H1 (cell line): ENCODE data around the gene EPHA6. TPM values are rescaled to one million over a fixed set of nuclear protein-coding genes. Genes with fewer than 3 reads are reported as not detected.

Source experiments
- CTCF ChIA-PET: fragments of 300-600 bp; sonication (Branson Sonifier 250); formaldehyde crosslinking; loops from one replicate; lab custom pipeline; 2021; ENCODE audit not compliant: partially characterized antibody; lab: Charles Lee
- POLR2A ChIA-PET: fragments of 300-600 bp; sonication (Branson Sonifier 250); formaldehyde crosslinking; loops from one replicate; lab custom pipeline; 2021; ENCODE audit warnings: inconsistent platforms; ENCODE audit not compliant: partially characterized antibody; lab: Charles Lee
- DNase-seq, 2 experiments: peaks; one replicate each; pipeline versions ENCODE4 v3.0.0 to v3.0.0-alpha.2; 2010 to 2022; ENCODE audit warnings: low spot score in 2 of 2, low read depth in 1 of 2, mixed read lengths in 1 of 2
- FAIRE-seq: peaks from 2 replicates; lab custom pipeline; 2011; peaks lifted over from hg19 to GRCh38; lab: Jason Lieb, UNC
- H2AFZ ChIP-seq: 2 replicates; pipeline ENCODE4 v1.8.1; 2012; ENCODE audit warnings: low read length, inconsistent platforms
- H2AK5ac ChIP-seq: 2 replicates; pipeline ENCODE4 v1.6.1; 2013; ENCODE audit warnings: low read depth, low read length
- H2BK120ac ChIP-seq: replicated peaks from 2 replicates; pipeline ENCODE3; 2013; ENCODE audit warnings: low read depth, low read length, inconsistent platforms
- H2BK12ac ChIP-seq: 2 replicates; pipeline ENCODE4 v1.6.1; 2013; ENCODE audit warnings: low read depth, low read length
- H2BK15ac ChIP-seq: 2 replicates; pipeline ENCODE4 v1.6.1; 2013; ENCODE audit warnings: low read length
- H2BK20ac ChIP-seq: 2 replicates; pipeline ENCODE4 v1.6.1; 2013; ENCODE audit warnings: low read length
- H2BK5ac ChIP-seq: 2 replicates; pipeline ENCODE4 v1.6.1; 2013; ENCODE audit warnings: low read depth, low read length
- H3K14ac ChIP-seq: 2 replicates; pipeline ENCODE4 v1.6.1; 2013; ENCODE audit warnings: inconsistent platforms; ENCODE audit not compliant: insufficient read length
- H3K18ac ChIP-seq: 2 replicates; pipeline ENCODE4 v1.6.1; 2013; ENCODE audit warnings: low read length; ENCODE audit errors: extremely low read depth
- H3K23ac ChIP-seq: 2 replicates; pipeline ENCODE4 v1.6.1; 2013; ENCODE audit warnings: inconsistent platforms; ENCODE audit not compliant: insufficient read length
- H3K23me2 ChIP-seq: 2 replicates; pipeline ENCODE4 v1.6.1; 2013; ENCODE audit warnings: low read depth, low read length
- H3K27ac ChIP-seq: 2 replicates; pipeline ENCODE4 v1.6.1; 2011; ENCODE audit warnings: low read depth, low read length, inconsistent platforms
- H3K27me3 ChIP-seq, 4 experiments: replicated peaks in 1 of 4; 1 replicate in 1 of 4; 2 replicates in 3 of 4; pipeline versions ENCODE4 v1.6.1 to v1.8.1; 2011 to 2013; ENCODE audit warnings: low read length in 3 of 4, mild to moderate bottlenecking in 3 of 4, inconsistent platforms in 2 of 4, mixed read lengths in 2 of 4, moderate library complexity in 1 of 4; ENCODE audit not compliant: control insufficient read depth in 3 of 4, insufficient read depth in 3 of 4; ENCODE audit errors: extremely low read depth in 1 of 4
- H3K36me3 ChIP-seq, 4 experiments: 2 replicates each; pipeline versions ENCODE4 v1.6.1 to v1.8.1; 2011 to 2013; ENCODE audit warnings: mild to moderate bottlenecking in 4 of 4, low read length in 3 of 4, moderate library complexity in 2 of 4, control low read depth in 1 of 4, inconsistent platforms in 1 of 4; ENCODE audit not compliant: insufficient read depth in 4 of 4, control insufficient read depth in 2 of 4
- H3K4ac ChIP-seq: replicated peaks from 2 replicates; pipeline ENCODE3; 2013; ENCODE audit warnings: low read length, low read depth, mixed read lengths, inconsistent platforms; ENCODE audit not compliant: insufficient read length
- H3K4me1 ChIP-seq, 4 experiments: replicated peaks in 1 of 4; 1 replicate in 1 of 4; 2 replicates in 3 of 4; pipeline versions ENCODE4 v1.6.1 to v1.8.1; 2011 to 2013; ENCODE audit warnings: low read length in 3 of 4, inconsistent platforms in 2 of 4, mixed read lengths in 1 of 4; ENCODE audit not compliant: insufficient read depth in 4 of 4, control insufficient read depth in 3 of 4
- H3K4me2 ChIP-seq, 2 experiments: 2 replicates each; pipeline versions ENCODE4 v1.6.1 to v1.8.1; 2011 to 2013; ENCODE audit warnings: low read depth in 2 of 2, low read length in 2 of 2, control low read depth in 1 of 2, inconsistent platforms in 1 of 2, mild to moderate bottlenecking in 1 of 2; ENCODE audit not compliant: insufficient read depth in 1 of 2
- H3K4me3 ChIP-seq, 4 experiments: fragments of 200-600, 300-600 bp in 1 of 4; sonication (generic), shearing (Covaris generic), sonication (Bioruptor Twin) in 1 of 4; 2 replicates each; pipeline versions ENCODE4 v1.5.1 to v1.8.1; 2011 to 2016; ENCODE audit warnings: low read length in 4 of 4, low read depth in 3 of 4, control low read depth in 2 of 4, inconsistent platforms in 2 of 4, mild to moderate bottlenecking in 2 of 4, mixed read lengths in 1 of 4, moderate library complexity in 1 of 4; ENCODE audit not compliant: insufficient read depth in 2 of 4; ENCODE audit errors: extremely low read depth in 1 of 4
- H3K56ac ChIP-seq: replicated peaks from 2 replicates; pipeline ENCODE3; 2013; ENCODE audit warnings: low read depth, mild to moderate bottlenecking, mixed read lengths, low read length, inconsistent platforms; ENCODE audit not compliant: insufficient read length
- H3K79me1 ChIP-seq: 2 replicates; pipeline ENCODE4 v1.6.1; 2013; ENCODE audit warnings: low read depth, low read length, control low read depth
- H3K79me2 ChIP-seq, 2 experiments: 2 replicates each; pipeline versions ENCODE4 v1.6.1 to v1.8.1; 2012 to 2013; ENCODE audit warnings: low read length in 2 of 2, mild to moderate bottlenecking in 2 of 2, inconsistent platforms in 1 of 2; ENCODE audit not compliant: insufficient read depth in 2 of 2, control insufficient read depth in 1 of 2
- H3K9ac ChIP-seq, 4 experiments: replicated peaks in 1 of 4; 1 replicate in 1 of 4; 2 replicates in 3 of 4; pipeline versions ENCODE4 v1.6.1 to v1.8.1; 2011 to 2013; ENCODE audit warnings: low read depth in 3 of 4, low read length in 3 of 4, control low read depth in 2 of 4, mild to moderate bottlenecking in 2 of 4, moderate library complexity in 2 of 4, inconsistent platforms in 1 of 4; ENCODE audit errors: extremely low read depth in 1 of 4
- H3K9me3 ChIP-seq, 2 experiments: 2 replicates each; pipeline versions ENCODE4 v1.6.1 to v1.8.1; 2012 to 2013; ENCODE audit warnings: mild to moderate bottlenecking in 2 of 2, moderate library complexity in 2 of 2, control low read depth in 1 of 2, inconsistent platforms in 1 of 2, low read depth in 1 of 2, low read length in 1 of 2, mixed read lengths in 1 of 2; ENCODE audit not compliant: insufficient read depth in 2 of 2
- H4K20me1 ChIP-seq, 2 experiments: replicated peaks in 1 of 2; 2 replicates each; pipeline versions ENCODE3 to v1.8.1; 2011 to 2013; ENCODE audit warnings: inconsistent platforms in 2 of 2, low read length in 2 of 2, mild to moderate bottlenecking in 1 of 2; ENCODE audit not compliant: insufficient read depth in 2 of 2, control insufficient read depth in 1 of 2
- H4K5ac ChIP-seq: 2 replicates; pipeline ENCODE4 v1.6.1; 2013; ENCODE audit warnings: low read length, low read depth, mixed read lengths, inconsistent platforms; ENCODE audit not compliant: insufficient read length
- H4K8ac ChIP-seq: 2 replicates; pipeline ENCODE4 v1.8.0; 2013; ENCODE audit warnings: mild to moderate bottlenecking, moderate library complexity, low read length, inconsistent platforms; ENCODE audit not compliant: insufficient read depth; ENCODE audit errors: extremely low read depth
- H4K91ac ChIP-seq: replicated peaks from 2 replicates; pipeline ENCODE3; 2013; ENCODE audit warnings: low read length, mixed read lengths, inconsistent platforms; ENCODE audit not compliant: insufficient read length
- BRCA1 ChIP-seq: IDR thresholded peaks from 2 replicates; pipeline ENCODE4 v1.6.1; 2012; ENCODE audit warnings: low read depth, low read length, improper control_type of control experiment
- CEBPB ChIP-seq: IDR thresholded peaks from 2 replicates; pipeline ENCODE4 v1.6.1; 2012; ENCODE audit warnings: low read depth, low read length
- CHD2 ChIP-seq: IDR thresholded peaks from 2 replicates; pipeline ENCODE4 v1.6.1; 2012; ENCODE audit warnings: low read length, improper control_type of control experiment
- CTBP2 ChIP-seq: IDR thresholded peaks from 2 replicates; pipeline ENCODE4 v1.7.0; 2011; ENCODE audit warnings: borderline replicate concordance, mild to moderate bottlenecking, moderate library complexity, mixed read lengths, low read length; ENCODE audit not compliant: insufficient read depth, insufficient read length
- EZH2 ChIP-seq: fragments of 200-600 bp; sonication (generic); IDR thresholded peaks from 2 replicates; pipeline ENCODE4 v1.7.1; 2012; ENCODE audit warnings: low read depth, mild to moderate bottlenecking, moderate library complexity, low read length, inconsistent platforms; ENCODE audit not compliant: severe bottlenecking
- HDAC2 ChIP-seq, 2 experiments: fragments of 300-600 bp in 1 of 2; sonication (generic) in 1 of 2; IDR thresholded peaks; 2 replicates each; pipeline ENCODE4 v1.6.1; 2011 to 2012; ENCODE audit warnings: low read depth in 2 of 2, low read length in 2 of 2, mild to moderate bottlenecking in 2 of 2, moderate library complexity in 2 of 2, borderline replicate concordance in 1 of 2, inconsistent platforms in 1 of 2
- HDAC6 ChIP-seq: IDR thresholded peaks from one replicate; pipeline ENCODE4 v1.7.1; 2012; ENCODE audit warnings: low read depth, mild to moderate bottlenecking, inconsistent platforms, low read length, moderate library complexity
- POLR2A ChIP-seq, 2 experiments: IDR thresholded peaks; 1 replicate in 1 of 2; 2 replicates in 1 of 2; pipeline ENCODE4 v1.6.1; 2011; ENCODE audit warnings: low read depth in 2 of 2, low read length in 2 of 2, mild to moderate bottlenecking in 2 of 2; ENCODE audit errors: control extremely low read depth in 1 of 2
- TAF7 ChIP-seq: optimal IDR thresholded peaks from 2 replicates; pipeline ENCODE3; 2011; ENCODE audit warnings: low read depth, mild to moderate bottlenecking, inconsistent platforms, low read length, moderate library complexity, borderline replicate concordance
- WGBS, 2 experiments: shearing (Covaris generic) in 1 of 2; methylation state at CpG; one replicate each; pipeline versions ENCODE4 v1.1.6 to v1.1.7; 2013 to 2015; ENCODE audit warnings: low lambda C conversion rate in 2 of 2, mixed read lengths in 2 of 2, inconsistent platforms in 1 of 2, low coverage in 1 of 2, missing lambda C conversion rate in 1 of 2; ENCODE audit not compliant: insufficient replicate concordance in 2 of 2, insufficient coverage in 1 of 2, insufficient read length in 1 of 2; ENCODE audit errors: extremely low coverage in 1 of 2, missing lambda C conversion rate in 1 of 2; 5-methylcytosine and 5-hydroxymethylcytosine counted together
- polyA plus RNA-seq, 7 experiments: library from polyadenylated mRNA; depleted of rRNA in 3 of 7; stranded (reverse) in 5 of 7; unstranded in 2 of 7; fragments of >200 nt in 5 of 7; fragments of 200-250 nt in 2 of 7; gene quantifications; 1 replicate in 5 of 7; 2 replicates in 1 of 7; 4 replicates in 1 of 7; pipeline versions ENCODE4 v1.2.1 to v1.2.3, GENCODE V29; 2011 to 2013; ENCODE audit warnings: missing spikeins in 2 of 7, mixed read lengths in 2 of 7
- total RNA-seq: library from RNA; stranded (reverse); fragmentation: NEBNext Ultra II Directional; extraction: Animal tissue kit (Norgen Biotek cat#: 25700); gene quantifications from 2 replicates; pipeline ENCODE4 v1.2.1, GENCODE V29; 2021
- TF ChIP-seq, protein P1 (sequence below), 3 experiments: IDR thresholded peaks; 1 replicate in 2 of 3; 2 replicates in 1 of 3; pipeline versions ENCODE4 v1.5.1 to v1.6.1; 2011; ENCODE audit warnings: low read length in 3 of 3, mild to moderate bottlenecking in 3 of 3, inconsistent platforms in 2 of 3, low read depth in 1 of 3, moderate library complexity in 1 of 3; ENCODE audit not compliant: insufficient read depth in 1 of 3; ENCODE audit errors: control extremely low read depth in 1 of 3

EPHA6 gene
- total and polyA plus RNA-seq, 2 of the 8 experiments (the other 6 are each of a cell fraction or from before 2014, with no cell fraction given) = 0.83 to 3.2 TPM

DNA sequence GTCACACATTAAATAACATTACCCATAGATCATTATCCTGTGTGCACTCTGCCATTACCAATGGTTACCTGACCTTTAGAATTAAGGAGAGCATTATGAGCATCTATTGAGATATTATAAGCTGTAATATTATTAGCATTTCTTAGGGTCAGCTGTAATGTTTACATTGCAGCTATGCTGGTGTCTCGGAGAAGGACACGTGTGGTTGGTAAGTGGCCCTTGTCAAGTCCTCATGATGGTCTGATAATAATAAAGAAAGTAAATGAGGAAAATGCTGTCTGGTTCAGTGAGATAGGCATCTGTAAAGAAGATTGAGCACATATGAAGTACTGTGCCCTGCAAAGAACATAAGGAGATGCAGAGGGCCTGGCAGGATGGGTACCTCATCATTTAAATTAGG lies 878.4 kb downstream of the EPHA6 start:
- no peak overlapping the region for H3K18ac ChIP-seq
- H3K27me3 ChIP-seq = no peaks in the 10 kb centered on the region
- H3K14ac ChIP-seq = no peak overlapping the region
- no peak overlapping the region for H2AK5ac ChIP-seq
- H2AFZ ChIP-seq = no peak overlapping the region
- H2BK5ac ChIP-seq = no peak overlapping the region
- no peak overlapping the region for H2BK15ac ChIP-seq
- H2BK12ac ChIP-seq = no peak overlapping the region
- no peak overlapping the region for H3K4me3 ChIP-seq
- no peaks in the 10 kb centered on the region for H4K20me1 ChIP-seq
- H3K79me2 ChIP-seq = no peaks in the 10 kb centered on the region
- H3K4me2 ChIP-seq = no peak overlapping the region
- ChIA-PET POLR2A (no interaction called here), CTCF (no interaction called here)
- no peak overlapping the region for H3K27ac ChIP-seq
- no peak overlapping the region for H2BK120ac ChIP-seq
- no peak overlapping the region for H3K23ac ChIP-seq
- no peak overlapping the region for H4K8ac ChIP-seq
- no peaks in the 10 kb centered on the region for H3K23me2 ChIP-seq
- no peak overlapping the region for H3K56ac ChIP-seq
- no peaks in the 10 kb centered on the region for H3K79me1 ChIP-seq
- no peak overlapping the region for H3K4ac ChIP-seq
- no peak overlapping the region for H2BK20ac ChIP-seq
- no peaks in the 10 kb centered on the region for H3K9me3 ChIP-seq
- H3K4me1 ChIP-seq = peaks cover 0 to 2% (median under 1%) of the 10 kb centered on the region in 4 experiments; a peak in 2 of 7 replicates
- 93% methylated on average over 2 of the region's 2 CpGs; no CpG with 5 or more reads in 1 of the 2 experiments for WGBS, 2 experiments
- FAIRE-seq (no peak), DNase-seq (no peak)
- no peak overlapping the region for H4K5ac ChIP-seq
- H4K91ac ChIP-seq = no peak overlapping the region
- no peak overlapping the region for H3K9ac ChIP-seq
- H3K36me3 ChIP-seq = no peaks in the 10 kb centered on the region
- TF ChIP-seq CTBP2 (no peak), CHD2 (no peak), BRCA1 (no peak), HDAC2 (IDR thresholded peaks at IDR 0.05; ENCODE audit: borderline replicate concordance in 1 of 2, low read depth in 2 of 2, low read length in 2 of 2) (no peak), CEBPB (no peak), TAF7 (no peak), HDAC6 (no peak), EZH2 (no peak), POLR2A (IDR thresholded peaks at IDR 0.05; ENCODE audit: control extremely low read depth in 1 of 2, low read depth in 2 of 2, low read length in 2 of 2) (no peak)
- TF ChIP-seq, protein P1, sequence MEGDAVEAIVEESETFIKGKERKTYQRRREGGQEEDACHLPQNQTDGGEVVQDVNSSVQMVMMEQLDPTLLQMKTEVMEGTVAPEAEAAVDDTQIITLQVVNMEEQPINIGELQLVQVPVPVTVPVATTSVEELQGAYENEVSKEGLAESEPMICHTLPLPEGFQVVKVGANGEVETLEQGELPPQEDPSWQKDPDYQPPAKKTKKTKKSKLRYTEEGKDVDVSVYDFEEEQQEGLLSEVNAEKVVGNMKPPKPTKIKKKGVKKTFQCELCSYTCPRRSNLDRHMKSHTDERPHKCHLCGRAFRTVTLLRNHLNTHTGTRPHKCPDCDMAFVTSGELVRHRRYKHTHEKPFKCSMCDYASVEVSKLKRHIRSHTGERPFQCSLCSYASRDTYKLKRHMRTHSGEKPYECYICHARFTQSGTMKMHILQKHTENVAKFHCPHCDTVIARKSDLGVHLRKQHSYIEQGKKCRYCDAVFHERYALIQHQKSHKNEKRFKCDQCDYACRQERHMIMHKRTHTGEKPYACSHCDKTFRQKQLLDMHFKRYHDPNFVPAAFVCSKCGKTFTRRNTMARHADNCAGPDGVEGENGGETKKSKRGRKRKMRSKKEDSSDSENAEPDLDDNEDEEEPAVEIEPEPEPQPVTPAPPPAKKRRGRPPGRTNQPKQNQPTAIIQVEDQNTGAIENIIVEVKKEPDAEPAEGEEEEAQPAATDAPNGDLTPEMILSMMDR (IDR thresholded peaks at IDR 0.05; ENCODE audit: control extremely low read depth in 1 of 3, insufficient read depth in 1 of 3, low read depth in 1 of 3, low read length in 3 of 3) = no peak
